CD4-positive, alpha-beta T cell treated with Interferon alpha-2 for 1 hour (primary cell): ENCODE data around the gene NAA25.
"Not testable (repeated sequence)": the region's sequence is repeated elsewhere in the genome, so short reads cannot be mapped to it uniquely, and the experiment has no call there.

Source experiments
- DNase-seq, 2 donors: peaks; one replicate each; pipeline ENCODE4 v3.0.0-alpha.2; 2020 to 2022

Gene NAA25

GRCh38 chr12:112007945-112008344 lies 100.6 kb downstream of the NAA25 start:
- no peak for DNase-seq

GRCh38 chr12:112005419-112006395 lies 102.9 kb downstream of the NAA25 start:
- DNase-seq = no peak

GRCh38 chr12:112004041-112004440 lies 104.5 kb downstream of the NAA25 start:
- DNase-seq = no peak

GRCh38 chr12:112001576-112001975 lies 107.0 kb downstream of the NAA25 start:
- DNase-seq = no peak

- peak in 1 of 2 donors; percentile 38 for DNase-seq
These were observed 107.8 kb downstream of the NAA25 start for GRCh38 chr12:112000820-112001219.

- DNase-seq = not testable (repeated sequence)
These were observed 109.5 kb downstream of the NAA25 start for GRCh38 chr12:111999129-111999528.

GRCh38 chr12:111998015-111998414 lies 110.6 kb downstream of the NAA25 start:
- DNase-seq = no peak

- no peak for DNase-seq
These were observed 111.3 kb downstream of the NAA25 start for GRCh38 chr12:111997300-111997699.

- DNase-seq = no peak
These were observed 112.7 kb downstream of the NAA25 start for GRCh38 chr12:111995782-111996480.

GRCh38 chr12:111994211-111995111 lies 114.1 kb downstream of the NAA25 start:
- peak in 1 of 2 donors; percentile 67 for DNase-seq

- DNase-seq = peak in 1 of 2 donors; percentile 48
These were observed 115.1 kb downstream of the NAA25 start for GRCh38 chr12:111993292-111994150.

GRCh38 chr12:111992464-111992863 lies 116.1 kb downstream of the NAA25 start:
- no peak for DNase-seq

GRCh38 chr12:111991946-111992345 lies 116.6 kb downstream of the NAA25 start:
- no peak for DNase-seq

- no peak for DNase-seq
These were observed 117.0 kb downstream of the NAA25 start for GRCh38 chr12:111991535-111991934.

GRCh38 chr12:111984820-111985219 lies 123.8 kb downstream of the NAA25 start:
- DNase-seq = no peak

- no peak for DNase-seq
These were observed 126.6 kb downstream of the NAA25 start for GRCh38 chr12:111981987-111982386.

- DNase-seq = no peak
These were observed 128.0 kb downstream of the NAA25 start for GRCh38 chr12:111980598-111980997.

GRCh38 chr12:111978545-111978944 lies 130.0 kb downstream of the NAA25 start:
- DNase-seq = no peak

GRCh38 chr12:111976860-111977259 lies 131.7 kb downstream of the NAA25 start:
- no peak for DNase-seq
